HUDEP-2 (cell line): ENCODE results near the gene WFDC6.

Experiments used
- DNase-seq, 76 experiments: peaks; one replicate each; lab custom pipeline; 2025; ENCODE audit not compliant: unreplicated experiment in 76 of 76; lab: John Stamatoyannopoulos, UW

The WFDC6 gene

DNA sequence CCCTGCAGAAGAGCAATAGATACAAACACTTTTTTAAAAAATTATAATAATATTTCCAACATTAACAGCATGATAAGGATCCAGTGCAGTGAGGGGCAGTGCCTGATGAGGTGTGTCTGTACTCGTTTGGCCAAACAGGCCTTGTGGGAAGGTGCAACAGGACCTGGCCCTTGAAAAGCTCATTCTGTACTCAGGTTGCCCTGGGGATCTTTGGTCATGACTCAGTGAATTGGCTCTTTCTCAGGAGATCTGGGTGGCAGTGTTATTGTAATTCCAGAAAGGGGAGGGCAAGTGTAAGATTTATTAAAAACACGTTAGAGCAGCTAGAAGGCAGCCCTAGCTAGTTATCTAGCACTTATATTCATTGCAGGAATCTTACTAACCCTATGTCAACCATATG is 21.0 kb downstream of the WFDC6 start:
- no peak for DNase-seq

DNA sequence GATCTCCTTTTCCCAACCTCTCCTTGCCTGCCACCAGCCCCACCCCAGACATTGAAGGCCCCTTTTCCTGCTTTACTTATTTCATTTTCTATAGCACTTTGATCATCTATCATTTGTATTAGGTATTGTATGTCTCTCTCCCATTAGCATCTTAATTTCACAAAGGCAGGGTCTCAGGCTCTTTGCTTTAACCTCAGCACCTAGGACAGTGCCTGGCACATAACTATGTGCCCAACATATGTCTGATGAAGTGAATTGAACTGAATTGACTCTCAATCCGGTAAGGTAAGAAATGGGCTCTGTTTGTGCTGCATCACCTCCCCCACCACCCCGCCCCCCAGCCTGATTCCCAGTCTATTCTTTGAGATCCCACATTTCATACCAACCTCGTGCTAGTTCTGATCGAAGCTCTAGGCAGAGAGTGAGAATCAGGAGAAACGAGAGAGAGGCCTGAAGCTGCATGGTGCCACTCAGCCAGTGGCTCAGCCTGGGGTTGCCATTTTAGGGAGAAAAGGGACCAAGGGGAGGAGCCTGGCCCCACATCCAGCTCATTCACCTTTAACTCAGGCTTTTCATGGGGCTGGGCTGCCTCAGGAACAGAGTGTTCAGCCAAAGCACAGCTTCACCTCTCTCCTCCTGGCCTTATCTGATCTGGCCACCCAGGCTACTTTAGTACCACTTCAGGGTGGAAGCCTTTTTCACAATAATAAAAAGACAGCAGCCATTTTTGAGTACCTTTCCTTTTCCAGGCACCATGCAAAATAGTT is 24.0 kb downstream of the WFDC6 start, which contains the start of gene SPINT3:
Gene SPINT3 (minus strand): TSS at position 476 of the 767 bp plus-strand sequence. CDS start 14 bp downstream, at position 462.
- DNase-seq = no peak

GRCh38 chr20:45510242-45510862 is 28.9 kb downstream of the WFDC6 start:
- DNase-seq = no peak

- DNase-seq = no peak
Measured at GRCh38 chr20:45509091-45509490, 30.2 kb downstream of the WFDC6 start.

DNA sequence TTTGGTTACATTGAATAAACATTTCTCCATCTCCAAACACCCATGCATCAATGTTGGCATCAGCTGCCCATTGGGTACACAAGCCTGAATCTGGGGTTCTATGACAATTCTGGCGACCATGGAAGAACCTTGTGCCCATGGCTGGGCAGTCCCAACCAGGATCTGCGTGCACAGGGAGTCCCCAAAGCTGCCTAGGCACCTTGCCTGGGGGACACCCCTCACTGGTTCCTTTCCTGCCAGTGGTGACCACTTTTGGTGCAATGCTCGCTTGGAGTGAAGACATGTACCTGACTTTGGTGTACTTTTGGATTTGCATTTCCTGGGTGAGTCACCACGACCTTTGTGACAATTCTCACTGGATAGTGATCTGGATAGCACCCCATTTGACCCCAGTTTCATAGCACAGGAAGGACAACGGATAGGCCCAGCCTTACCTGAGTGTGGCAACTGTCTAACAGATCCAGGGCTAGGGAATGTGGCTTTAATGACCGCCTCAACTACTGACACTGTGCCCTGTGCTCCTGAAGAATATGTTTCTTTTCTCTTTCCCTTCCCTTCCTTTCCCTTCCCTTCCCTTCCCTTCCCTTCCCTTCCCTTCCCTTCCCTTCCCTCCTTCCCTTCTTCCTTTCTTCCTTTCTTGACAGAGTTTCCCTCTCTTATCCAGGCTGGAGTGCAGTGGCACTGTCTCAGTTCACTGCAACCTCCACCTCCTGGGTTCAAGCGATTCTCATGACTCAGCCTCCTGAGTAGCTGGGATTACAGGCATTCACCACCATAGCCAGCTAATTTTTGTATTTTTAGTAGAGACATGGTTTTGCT is 31.0 kb downstream of the WFDC6 start:
- no peak for DNase-seq

DNA sequence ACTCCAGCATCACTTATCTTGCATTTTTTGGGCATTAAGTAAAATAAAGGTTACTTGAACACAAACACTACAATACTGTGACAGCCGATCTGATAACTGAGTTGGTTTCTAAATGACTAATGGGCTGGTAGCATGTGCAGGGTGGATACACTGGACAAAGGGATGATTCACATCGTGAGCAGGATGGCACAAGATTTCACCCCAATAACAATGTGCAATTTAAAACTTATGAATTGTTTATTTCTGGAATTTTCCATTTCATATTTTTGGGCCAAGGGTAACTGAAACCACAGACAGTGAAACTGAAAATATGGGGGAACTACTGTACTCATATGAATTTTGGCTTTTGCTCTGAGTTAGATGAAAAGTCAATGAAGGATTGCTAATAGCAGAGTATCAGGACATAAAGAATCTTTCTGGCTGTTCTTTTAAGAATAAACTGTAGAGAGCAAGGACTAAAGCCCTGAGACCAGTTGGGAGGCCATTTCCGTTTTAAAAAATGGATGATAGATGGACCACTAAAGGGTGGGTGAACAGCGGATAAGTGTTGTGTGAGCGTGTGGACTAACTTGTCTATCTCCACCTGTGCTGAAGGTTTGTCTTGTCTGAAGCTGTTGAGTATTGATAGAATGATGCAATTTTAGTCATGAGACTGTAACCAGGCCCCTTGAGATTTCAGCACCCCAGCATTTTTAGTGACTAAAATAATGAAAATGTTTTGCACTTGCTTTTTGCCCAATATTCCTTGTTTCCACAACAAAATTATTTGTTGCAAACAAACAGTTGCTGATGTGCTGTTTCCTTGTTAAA is 32.1 kb downstream of the WFDC6 start:
- no peak for DNase-seq

GRCh38 chr20:45506398-45506797 is 32.9 kb downstream of the WFDC6 start:
- no peak for DNase-seq

GRCh38 chr20:45503403-45503802 is 35.9 kb downstream of the WFDC6 start:
- no peak for DNase-seq

DNA sequence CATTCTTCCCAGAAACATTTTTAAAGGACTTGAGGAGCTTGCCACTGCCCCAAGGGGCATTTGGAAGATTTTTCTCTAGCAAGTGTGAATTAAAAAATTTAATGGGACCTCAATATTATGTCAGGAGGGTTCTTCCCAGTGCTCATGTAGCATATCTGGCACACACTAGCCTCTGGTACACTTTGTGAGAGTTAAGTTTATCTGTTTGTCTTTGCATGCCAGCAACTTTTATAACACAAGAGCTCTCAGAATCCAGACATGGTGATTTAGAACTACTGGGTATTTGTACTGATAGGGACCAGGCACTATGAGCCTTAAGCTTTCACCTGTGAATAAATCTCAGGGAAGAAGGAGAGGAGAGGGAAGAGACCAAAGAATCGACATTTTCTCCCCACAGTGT is 36.7 kb downstream of the WFDC6 start:
- no peak for DNase-seq

GRCh38 chr20:45501600-45501999 is 37.7 kb downstream of the WFDC6 start:
- DNase-seq = no peak

DNA sequence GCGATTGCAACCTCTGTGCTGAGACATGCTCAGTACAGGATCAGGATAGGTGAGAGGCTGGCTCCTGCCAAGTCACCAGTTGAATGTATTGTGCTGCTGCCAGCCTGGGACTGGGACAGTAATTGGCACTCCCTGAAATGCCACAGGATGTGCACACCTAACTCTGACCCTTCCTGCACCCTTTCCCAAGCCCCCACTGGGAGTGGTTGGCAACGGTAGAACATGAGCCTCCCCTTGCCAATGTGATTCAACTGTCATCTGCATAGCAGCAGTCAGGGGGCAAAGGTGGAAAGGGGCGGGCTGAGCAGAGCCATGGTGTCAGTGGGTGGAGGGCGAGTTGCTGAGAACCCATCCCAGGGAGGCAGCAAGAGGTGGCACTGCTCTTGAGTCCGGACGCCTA is 39.3 kb downstream of the WFDC6 start:
- no peak for DNase-seq

DNA sequence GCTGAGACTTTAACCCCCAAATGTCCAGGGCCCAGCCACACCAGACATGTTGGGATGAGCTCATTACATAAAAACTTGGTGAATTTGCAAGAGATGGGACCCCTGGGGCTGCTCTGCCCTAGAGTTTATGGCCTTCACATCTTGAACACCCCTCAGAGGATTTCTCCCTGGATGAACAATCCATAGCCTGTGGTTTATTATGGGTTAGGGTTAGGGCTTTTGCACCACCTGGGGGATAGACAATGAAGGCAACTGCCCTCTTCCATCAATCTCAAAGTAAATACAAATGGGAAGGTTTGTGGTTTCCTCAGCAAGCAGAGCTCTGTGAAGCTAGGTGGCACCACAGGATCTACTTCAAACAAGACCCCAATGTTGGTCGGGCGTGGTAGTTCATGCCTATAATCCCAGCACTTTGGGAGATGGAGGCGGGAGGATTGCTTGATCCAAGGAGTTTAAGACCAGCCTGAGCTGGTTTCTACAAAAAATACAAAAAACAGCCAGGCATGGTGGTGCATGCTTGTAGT is 41.2 kb downstream of the WFDC6 start:
- no peak for DNase-seq

DNA sequence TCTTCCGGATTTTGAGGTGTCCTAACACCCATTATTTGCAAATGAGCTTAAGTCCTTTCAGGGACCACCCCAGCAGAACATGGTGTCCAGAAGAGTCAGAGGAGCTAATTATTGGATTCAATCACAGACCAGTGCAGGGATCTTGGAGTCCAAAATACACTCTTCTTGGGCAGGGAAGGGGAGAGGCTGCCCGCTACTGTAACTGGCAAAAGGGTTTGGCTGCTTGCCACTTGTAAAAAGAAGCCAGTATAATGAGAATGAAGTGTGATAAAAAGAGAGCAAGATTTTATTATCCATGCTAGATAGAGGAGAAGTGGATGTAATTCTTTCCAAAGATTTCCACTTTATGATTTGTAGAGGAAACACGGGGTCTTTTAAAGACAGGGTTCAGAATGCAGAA is 43.1 kb downstream of the WFDC6 start:
- no peak for DNase-seq

GRCh38 chr20:45495501-45495941 is 43.8 kb downstream of the WFDC6 start:
- no peak for DNase-seq

DNA sequence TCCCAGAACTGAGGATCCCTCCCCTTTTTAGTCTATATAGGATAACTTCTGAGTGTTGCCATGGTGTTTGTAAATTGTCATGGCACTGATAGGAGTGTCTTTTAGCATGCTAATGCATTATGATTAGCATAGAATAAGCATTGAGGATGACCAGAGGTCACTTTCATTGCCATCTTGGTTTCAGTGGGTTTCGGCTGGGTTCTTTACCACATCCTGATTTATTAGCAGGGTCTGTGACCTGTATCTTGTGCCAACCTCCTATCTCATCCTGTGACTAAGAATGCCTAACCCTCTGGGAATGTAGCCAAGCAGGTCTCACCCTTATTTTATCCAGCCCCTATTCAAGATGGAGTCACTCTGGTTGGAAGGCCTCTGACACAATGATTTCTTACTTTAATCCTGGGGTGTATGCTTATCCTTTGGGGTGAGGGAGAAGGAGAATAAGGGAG is 50.2 kb downstream of the WFDC6 start:
- peak in 1 of 76 experiments; percentile 5 for DNase-seq

GRCh38 chr20:45487231-45487635 is 52.0 kb downstream of the WFDC6 start:
- peak in 1 of 76 experiments; percentile 3 for DNase-seq

DNA sequence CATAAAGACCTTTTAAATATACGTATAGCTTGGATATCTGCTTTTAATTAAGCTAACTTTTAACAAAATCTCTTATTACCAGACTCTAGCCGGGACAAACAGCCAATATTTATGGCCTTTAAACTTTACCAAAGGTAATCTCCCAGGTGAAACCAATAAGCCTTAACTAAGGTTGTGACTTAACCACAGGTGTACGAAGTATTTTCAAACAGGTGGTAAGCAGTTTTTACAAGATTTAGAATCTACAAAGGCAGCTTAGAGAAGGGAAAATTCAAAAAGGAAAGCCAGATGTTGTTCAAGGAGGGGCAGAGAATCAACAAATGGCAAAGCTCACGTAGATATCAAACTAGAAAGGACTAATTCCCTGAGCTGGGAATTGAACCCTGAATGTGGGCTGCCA is 53.9 kb downstream of the WFDC6 start:
- DNase-seq = no peak

GRCh38 chr20:45484676-45485075 is 54.6 kb downstream of the WFDC6 start:
- DNase-seq = no peak
